Neural crest cell (in vitro differentiated cells): ENCODE measurements around the gene ZSWIM1. TPM values are rescaled to one million over a fixed set of nuclear protein-coding genes. Genes with fewer than 3 reads are reported as not detected.
A peak's percentile ranks its signal among the peaks of the same experiment; 100 is the strongest.

Experiments used
- DNase-seq: peaks from one replicate; pipeline ENCODE4 v3.0.0; 2021; ENCODE audit warnings: low read depth, mixed read lengths, low spot score
- H3K27ac Mint-ChIP-seq: one replicate; pipeline ENCODE4 v1.8.0; 2021; ENCODE audit warnings: mild to moderate bottlenecking, mixed read lengths; ENCODE audit not compliant: unreplicated experiment
- H3K27me3 Mint-ChIP-seq: 2 replicates; pipeline ENCODE4 v1.8.0; 2021; ENCODE audit warnings: low read depth, mild to moderate bottlenecking, mixed read lengths
- H3K36me3 Mint-ChIP-seq: 2 replicates; pipeline ENCODE4 v1.8.0; 2021; ENCODE audit warnings: low read depth, mild to moderate bottlenecking, mixed read lengths
- H3K4me1 Mint-ChIP-seq: 2 replicates; pipeline ENCODE4 v1.8.0; 2021; ENCODE audit warnings: mixed read lengths
- H3K4me3 Mint-ChIP-seq: one replicate; pipeline ENCODE4 v1.8.0; 2021; ENCODE audit warnings: mild to moderate bottlenecking, mixed read lengths
- H3K9me3 Mint-ChIP-seq: 2 replicates; pipeline ENCODE4 v1.8.0; 2021; ENCODE audit warnings: mixed read lengths
- CTCF ChIP-seq: fragments of 200-600 bp; sonication (generic); conservative IDR thresholded peaks from 2 replicates; pipeline ENCODE4 v1.5.0; 2021; ENCODE audit warnings: antibody characterized with exemption, mild to moderate bottlenecking
- total RNA-seq: library from RNA; stranded (reverse); gene quantifications from 2 replicates; pipeline ENCODE4 v1.2.1, GENCODE V29; 2021

The ZSWIM1 gene
- total RNA-seq, 1 donor from 2014 or later = 16.6 TPM

DNA sequence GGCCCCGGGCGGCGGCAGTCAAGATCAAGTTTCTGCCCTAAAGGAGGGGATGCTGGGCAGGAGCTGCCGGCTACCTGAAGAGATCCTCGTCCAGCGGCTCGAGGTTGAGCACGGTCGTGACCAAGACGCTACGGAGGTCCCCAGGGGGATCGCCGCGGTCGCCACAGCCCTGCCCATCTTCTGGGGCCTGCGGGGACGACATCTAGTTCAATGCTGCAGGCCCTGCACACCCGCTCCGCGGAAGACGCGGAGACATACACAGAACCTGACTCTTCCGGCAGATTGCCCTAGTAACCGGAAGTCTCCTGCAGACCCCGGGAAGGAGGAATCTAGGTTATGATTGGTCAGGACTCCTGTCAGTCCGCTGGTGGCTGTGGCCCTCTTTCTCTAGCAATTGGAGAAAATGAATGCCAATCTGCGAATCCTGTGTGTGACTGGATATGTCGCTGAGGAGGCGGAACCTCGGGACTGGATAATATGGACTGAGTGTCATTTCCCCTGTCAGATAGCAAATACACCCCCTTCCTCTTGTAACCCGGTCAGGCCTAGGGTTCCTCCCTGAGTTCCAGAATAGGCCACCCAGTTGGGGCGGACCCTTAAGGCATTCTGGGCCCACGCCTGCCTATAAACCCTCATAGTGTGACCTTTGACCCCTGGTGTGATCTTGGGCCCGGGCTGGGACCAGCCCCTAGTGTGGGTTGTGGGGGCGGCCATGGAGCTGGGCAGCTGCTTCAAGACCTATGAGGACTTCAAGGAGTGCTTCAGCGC lies 23.7 kb upstream of the ZSWIM1 start, which contains the start of the genes ACOT8 and ZSWIM3:
Gene ACOT8 (minus strand): TSS at position 279 of the 768 bp plus-strand sequence. CDS start 77 bp downstream, at position 202.
Gene ZSWIM3 (plus strand): TSS at position 501 of the 768 bp plus-strand sequence. CDS start 212 bp downstream, at position 713.
- DNase-seq = peak; percentile 97
- H3K36me3 Mint-ChIP-seq = no peaks in the 10 kb centered on the region
- peak within 1 kb of the TSS; percentile 91 for H3K4me3 Mint-ChIP-seq
- TF ChIP-seq CTCF = no peak
- H3K27ac Mint-ChIP-seq = peak within 1 kb of the TSS; percentile 70
- no peaks in the 10 kb centered on the region for H3K9me3 Mint-ChIP-seq
- H3K27me3 Mint-ChIP-seq = no peaks in the 10 kb centered on the region
- H3K4me1 Mint-ChIP-seq = peaks cover 25% of the 10 kb centered on the region

GRCh38 chr20:45857882-45858216 lies 23.2 kb upstream of the ZSWIM1 start:
- no peak for DNase-seq
- Mint-ChIP-seq H3K36me3 (no peaks in the 10 kb centered on the region), H3K27me3 (no peaks in the 10 kb centered on the region), H3K27ac (peak overlapping the region; percentile 70), H3K9me3 (no peaks in the 10 kb centered on the region), H3K4me1 (peaks cover 25% of the 10 kb centered on the region), H3K4me3 (peak overlapping the region; percentile 91)
- TF ChIP-seq CTCF = no peak

GRCh38 chr20:45859916-45860315 lies 21.1 kb upstream of the ZSWIM1 start:
- H3K36me3 Mint-ChIP-seq = no peaks in the 10 kb centered on the region
- H3K9me3 Mint-ChIP-seq = no peaks in the 10 kb centered on the region
- H3K4me3 Mint-ChIP-seq = no peak overlapping the region
- no peak for TF ChIP-seq CTCF
- no peak for DNase-seq
- no peaks in the 10 kb centered on the region for H3K27me3 Mint-ChIP-seq
- H3K4me1 Mint-ChIP-seq = peaks cover 25% of the 10 kb centered on the region
- no peak overlapping the region for H3K27ac Mint-ChIP-seq

DNA sequence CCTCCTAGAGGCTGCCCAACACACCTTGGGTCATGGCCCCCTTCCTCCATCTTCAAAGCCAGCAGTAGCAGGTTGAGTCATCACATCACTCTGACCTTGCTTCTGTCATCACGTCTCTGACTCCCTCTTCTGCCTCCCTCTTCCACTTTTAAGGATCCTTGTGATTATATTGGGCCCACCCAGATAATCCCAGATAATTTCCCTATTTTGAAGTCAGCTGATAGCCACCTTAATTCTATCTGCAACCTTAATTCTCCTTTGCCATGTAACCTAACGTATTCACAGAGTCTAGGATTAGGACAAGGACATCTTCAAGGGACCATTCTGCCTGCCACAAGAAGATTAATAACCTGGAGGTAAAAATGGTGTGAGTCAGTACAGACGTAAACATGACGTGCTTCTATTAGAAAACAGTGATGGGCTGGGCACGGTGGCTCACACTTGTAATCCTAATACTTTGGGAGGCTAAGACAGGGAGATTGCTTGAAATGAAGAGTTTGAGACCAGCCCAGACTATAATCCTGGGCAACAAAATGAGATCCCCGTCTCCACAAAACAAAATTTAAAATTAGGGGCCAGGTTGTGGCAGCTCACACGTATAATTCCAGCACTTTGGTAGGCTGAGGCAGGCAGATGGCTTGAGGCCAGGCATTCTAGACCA lies 20.3 kb upstream of the ZSWIM1 start:
- H3K27me3 Mint-ChIP-seq = no peaks in the 10 kb centered on the region

More for the DNA sequence above, 20.3 kb upstream of the ZSWIM1 start:
- Mint-ChIP-seq H3K36me3 (no peaks in the 10 kb centered on the region), H3K4me3 (no peak overlapping the region), H3K27ac (peak overlapping the region; percentile 36), H3K4me1 (peaks cover 25% of the 10 kb centered on the region), H3K9me3 (no peaks in the 10 kb centered on the region)
- DNase-seq = no peak
- no peak for TF ChIP-seq CTCF
